DMS53 (cell line): ENCODE results near the gene EDN2.

Source experiments
- DNase-seq: peaks from one replicate; lab custom pipeline; 2025; lab: John Stamatoyannopoulos, UW

Gene EDN2

GRCh38 chr1:41498391-41498790 is 13.9 kb upstream of the EDN2 start:
- DNase-seq: peak; percentile 25

- no peak for DNase-seq
These were observed 13.1 kb upstream of the EDN2 start for GRCh38 chr1:41497461-41498030.

GRCh38 chr1:41497056-41497440 is 12.6 kb upstream of the EDN2 start:
- peak; percentile 85 for DNase-seq

GRCh38 chr1:41496080-41497055 is 11.9 kb upstream of the EDN2 start:
- peak; percentile 91 for DNase-seq

GRCh38 chr1:41495210-41495948 is 10.9 kb upstream of the EDN2 start:
- peak; percentile 83 for DNase-seq

DNA sequence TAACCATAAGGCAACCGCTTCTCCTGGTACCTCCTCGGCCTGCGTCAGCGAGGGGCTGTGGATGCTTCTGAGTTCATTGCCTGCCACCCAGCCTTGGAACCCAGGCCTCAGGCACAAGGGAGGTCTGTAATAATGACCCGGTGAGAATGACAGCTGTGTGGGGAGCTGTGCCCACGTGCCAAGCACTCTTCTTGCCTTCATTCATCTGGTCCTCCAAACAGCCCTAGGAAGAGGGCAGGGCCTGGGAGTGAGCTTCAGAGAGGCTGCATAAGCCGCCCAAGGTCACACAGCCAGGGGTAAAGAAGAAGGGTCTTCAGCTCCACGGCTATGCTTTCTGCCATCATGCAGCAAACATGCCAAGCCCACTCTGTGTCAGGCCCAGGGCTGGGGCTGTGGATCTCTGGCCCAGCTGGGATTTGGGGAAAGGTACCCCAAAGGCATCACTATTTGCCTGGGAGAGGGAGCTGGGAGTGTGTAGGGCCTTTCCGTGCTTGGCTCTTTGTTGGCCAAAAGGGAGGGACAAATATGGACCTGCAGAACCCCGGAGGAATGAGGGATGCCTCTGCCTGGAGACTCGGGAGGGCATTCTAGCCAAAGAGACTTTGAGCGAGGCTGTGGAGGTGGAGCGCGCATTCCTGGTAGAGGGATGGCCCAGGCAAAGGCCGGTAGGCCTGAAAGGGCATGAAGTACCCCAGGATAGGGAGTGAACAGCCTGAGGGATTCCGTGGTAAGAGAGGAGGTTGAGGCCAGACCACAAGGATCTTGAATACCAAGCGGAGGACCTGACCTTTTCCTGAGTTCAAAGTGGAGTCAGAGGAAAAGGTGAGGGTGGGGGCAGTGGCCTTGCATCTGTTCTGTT is 10.1 kb upstream of the EDN2 start:
- no peak for DNase-seq

DNA sequence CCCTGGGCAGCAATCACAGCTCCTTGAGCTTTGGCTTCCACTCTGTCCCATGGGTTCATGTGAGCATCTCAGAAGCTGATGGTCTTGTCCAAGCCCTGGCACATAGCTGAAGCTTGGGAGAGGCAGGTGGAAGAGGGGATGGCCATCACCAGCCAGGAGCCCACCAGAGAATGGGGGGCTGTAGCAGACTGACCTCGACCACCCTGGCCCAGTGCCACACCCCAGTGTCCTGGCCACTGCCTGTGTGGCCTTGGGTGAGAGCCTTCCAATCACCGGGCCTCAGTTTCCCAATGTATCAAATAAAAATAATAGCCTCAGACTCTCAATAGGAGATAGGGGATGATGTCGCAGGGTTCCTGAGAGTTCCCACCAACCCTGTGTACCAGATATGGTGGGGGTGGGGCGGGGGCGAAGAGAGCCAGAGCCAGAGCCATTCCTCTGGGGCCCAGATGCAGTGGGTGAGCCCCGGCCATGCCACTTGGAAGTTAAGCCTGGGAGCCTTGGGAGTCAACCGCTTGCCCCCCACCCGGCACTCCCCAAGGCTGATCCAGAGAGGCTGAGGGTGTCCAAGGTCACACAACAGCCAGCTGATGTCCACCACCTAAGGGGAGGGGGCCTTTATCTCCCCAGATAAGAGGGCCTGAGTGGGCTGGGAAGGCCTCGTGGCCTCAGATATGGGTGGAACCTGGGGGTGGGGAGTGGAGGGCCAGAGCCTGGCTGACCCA is 9.3 kb upstream of the EDN2 start:
- peak; percentile 17 for DNase-seq

DNA sequence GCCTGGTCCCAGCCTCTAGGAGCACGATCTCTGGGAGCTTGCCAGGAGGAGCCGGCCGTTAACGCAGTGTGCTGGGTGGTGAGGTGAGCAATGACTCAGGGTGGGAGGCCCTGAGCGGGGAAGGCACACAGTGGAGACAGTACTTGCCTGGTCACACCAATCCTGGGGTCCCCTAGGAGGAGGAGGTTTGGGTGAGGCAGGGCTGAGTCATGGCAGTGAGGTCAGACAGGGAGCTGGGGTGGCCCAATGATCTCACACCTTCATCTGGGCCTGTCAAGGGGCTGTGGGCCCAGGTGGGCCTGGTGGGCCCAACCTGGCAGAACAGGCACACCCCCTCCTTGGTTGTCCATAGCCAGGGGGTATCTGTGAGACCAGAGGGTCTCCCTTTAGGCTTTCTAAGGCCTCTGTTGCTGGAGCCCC is 8.6 kb upstream of the EDN2 start:
- peak; percentile 37 for DNase-seq

DNA sequence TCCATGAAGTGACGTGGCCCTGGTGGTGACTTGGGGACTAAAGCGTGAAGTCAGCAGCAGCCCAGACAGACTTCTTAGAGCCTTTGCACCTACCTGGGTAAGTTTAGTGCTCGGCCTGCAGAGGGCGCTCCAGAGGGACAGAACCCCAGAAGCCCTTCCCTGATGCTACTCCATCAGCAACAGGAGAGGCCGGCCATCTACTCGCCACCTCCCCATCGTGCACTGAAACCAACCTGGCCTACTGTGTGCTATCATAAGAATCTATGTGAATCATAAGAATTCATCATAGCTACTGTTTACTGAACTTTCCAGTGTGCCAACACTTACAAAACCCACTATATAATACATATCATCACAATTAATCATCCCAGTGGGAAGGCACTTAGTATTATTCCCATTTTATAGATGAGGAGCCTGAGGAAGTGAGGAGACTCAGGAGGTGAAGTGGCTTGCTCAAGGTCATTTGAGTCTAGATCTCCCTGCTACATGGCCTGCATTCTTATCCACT is 7.9 kb upstream of the EDN2 start:
- DNase-seq: peak; percentile 79

DNA sequence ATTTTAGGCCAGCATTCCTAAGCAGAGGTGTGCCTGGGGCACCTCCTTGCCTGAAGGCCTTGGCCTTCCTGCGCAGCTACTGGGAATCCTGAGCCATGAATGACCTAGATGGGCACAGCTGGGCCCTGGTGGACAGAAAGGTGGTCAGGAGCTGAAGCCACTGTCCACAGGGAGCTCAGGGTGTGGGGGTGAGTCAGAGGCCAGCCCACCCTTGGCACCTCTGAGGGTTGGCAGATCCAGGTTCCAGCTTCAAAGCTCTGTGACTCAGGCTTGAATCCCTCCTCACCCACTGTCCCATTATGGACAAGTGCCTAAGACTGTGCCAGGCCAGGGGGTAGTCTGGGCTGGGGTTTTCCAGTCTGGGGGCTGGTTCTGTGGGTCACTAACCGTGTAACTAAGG is 6.4 kb upstream of the EDN2 start:
- DNase-seq: no peak

DNA sequence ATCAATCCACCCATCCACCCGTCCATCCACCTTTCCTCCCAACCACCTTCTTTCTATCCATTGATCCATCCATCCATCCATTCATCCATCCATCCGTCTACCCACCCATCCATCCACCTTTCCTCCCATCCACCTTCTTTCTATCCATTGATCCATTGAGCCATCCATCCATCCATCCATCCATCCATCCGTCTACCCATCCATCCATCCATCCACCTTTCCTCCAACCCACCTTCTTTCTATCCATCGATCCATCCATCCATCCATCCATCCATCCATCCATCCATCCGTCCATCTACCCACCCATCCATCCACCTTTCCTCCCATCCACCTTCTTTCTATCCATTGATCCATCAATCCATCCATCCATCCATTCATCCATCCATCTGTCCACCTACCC is 5.1 kb upstream of the EDN2 start:
- no peak for DNase-seq

DNA sequence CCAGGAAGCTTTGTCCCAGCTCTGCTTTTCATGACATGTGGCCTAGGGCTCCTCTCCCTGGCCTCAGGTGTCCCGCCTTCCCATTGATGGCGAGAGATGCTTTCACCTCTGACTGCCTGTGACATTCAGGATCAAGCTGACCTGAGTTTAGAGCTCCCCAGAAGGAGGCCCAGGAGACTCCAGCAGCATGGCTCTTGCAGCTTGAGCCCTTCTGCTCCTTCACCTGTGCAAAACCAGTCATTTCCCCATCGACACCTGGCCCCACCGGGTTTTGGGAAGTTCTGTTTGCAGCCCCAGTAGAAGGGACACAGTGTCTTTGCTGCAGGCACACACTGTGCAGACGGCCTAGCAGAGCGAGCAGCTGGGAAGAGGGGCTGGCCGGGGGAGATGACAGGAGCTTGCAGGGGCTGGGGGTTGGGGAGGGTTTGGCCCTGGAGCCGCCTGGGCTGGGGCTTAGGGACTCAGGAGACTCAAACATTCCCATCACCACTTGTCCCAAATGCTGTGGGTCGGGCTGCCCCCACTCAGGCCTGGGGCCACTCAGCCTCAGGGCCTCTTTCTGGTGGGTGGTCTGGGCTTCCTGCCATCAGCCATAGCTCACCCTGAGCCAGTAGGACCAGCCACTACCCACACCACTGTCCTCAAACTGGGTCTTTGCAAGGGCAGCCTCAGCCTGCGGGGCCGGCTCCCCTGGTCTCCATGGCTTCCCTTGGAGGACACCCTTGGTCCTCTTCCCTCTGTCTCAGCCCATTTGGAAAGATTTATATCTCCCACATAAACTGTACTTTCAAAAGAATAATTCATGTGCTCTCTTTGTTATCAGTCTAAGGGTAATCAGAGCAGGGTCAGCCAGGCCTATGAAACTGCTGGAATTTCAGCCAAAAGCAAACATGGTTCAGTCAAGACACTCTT is 3.8 kb upstream of the EDN2 start:
- DNase-seq: no peak

DNA sequence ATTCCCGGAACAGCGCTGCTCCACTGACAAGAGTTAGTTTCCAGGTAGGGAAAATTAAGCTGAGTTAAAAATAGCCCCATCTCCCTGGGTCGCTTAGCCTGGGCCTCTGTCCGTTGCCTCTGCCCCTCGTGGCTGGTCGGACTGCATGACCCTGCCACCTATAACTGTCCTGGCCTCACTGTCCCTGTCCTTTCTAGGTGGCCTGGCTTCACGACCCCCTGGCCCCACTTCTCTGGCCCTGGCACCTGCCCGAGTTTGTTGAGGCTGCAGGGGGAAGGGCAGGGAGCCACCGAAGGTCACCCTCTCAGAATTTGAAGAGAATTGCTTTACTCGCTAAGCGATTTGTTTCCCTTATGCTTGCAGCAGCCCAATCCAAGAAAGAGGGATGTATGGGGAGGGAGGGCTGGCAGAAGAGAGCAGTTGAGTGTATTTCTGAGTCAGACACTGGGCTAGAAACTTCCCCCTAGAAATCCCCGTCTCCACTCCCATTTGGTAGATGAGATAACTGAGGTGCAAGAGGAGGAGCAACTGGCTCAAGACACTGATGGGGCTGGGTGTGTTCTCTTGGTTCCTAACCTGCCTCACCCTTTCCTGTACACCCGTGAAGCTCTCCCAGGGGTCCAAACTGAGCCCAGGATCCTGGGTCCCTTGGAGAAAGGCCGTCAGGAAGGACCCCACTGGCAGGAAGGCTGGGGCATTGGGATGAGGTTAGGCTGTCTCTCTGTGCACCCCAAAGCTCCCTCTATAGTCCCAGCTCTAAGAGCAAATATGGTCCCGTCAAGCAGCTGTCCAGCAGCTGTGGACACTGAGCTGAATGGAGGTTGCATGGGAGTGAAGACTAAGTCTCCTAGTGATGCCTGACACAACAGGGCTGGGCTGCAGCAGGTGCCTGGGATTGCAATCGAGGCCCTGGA is 2.9 kb upstream of the EDN2 start:
- peak; percentile 21 for DNase-seq

GRCh38 chr1:41486371-41487125 is 2.1 kb upstream of the EDN2 start:
- no peak for DNase-seq

DNA sequence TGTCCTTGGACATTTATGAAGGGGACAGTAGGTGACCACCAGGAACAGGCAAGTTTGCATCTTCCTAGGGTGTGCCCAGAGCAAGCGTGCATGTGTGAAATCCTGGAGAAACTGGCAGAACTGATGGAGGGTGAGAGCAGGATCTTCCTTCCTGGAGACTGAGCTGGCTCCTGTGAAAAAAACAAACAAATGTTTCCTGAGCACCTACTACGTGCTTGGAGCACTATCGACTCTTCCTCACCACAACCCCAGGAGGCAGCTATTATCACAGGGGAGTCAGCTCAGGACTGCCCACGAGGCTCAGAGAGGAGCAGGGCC is 1.5 kb upstream of the EDN2 start:
- DNase-seq: no peak

- peak; percentile 29 for DNase-seq
These were observed 1.1 kb upstream of the EDN2 start for GRCh38 chr1:41485605-41486004.

DNA sequence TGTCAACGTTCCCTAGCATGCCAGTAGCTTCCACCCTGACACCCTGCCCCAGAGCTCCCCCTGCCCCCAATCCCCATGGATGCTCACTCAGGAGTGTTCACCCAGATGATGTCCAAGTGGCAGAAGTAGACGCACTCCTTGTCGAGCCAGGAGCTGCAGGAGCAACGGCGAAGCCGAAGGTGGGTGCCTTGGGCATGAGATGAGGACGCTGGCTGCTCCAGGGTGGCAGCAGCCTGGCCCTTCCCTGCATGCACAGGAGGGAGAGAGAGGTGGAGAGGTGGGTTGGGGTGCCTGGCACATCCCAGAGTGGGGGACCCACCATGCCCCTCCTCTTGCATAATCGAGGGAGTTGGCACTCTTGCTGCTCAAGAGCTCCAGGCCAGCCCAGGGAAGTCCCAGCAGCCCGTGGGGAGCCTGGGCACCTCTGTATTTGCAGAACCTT is 502 bp downstream of the EDN2 start:
- no peak for DNase-seq
